ENCODE data around the gene DIP2C.

DNA sequence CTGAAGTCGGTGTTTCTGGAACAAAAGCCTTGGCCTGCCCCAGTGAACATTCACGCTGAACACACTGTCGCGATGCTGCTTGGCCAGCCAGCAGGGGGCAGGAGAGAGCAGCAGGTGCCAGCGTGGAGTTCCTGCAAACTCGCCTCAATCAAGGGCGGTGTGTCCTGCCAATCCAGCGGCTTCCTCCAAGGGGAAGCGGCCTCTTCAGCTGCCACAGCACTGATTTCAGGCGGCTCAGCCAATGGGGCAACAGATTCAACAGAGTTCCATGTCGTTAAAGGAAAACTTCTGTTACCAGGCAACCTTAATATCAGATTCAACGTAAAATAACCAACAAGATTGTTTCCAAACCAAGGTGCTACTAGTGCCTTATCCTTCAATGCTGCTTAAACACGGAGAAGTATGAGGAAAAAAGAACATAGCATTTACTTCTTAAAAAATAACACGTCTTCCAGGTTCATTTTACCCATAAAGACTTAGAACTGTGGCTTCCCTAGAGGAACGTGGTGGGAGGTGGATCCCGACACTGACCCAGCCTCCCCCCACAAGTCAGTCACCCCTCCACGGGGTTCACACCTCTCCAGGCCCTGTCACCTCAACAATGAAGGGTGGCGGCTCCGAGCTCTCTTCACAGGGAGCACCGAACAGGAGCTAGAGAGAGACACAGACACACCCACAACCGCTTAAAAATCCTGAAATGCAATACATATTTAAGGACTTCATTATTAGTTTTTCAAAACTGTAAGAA lies 178.2 kb downstream of the DIP2C start:
- TF ChIP-seq FOSL2 (IDR thresholded peaks at IDR 0.05; ENCODE audit: borderline replicate concordance, low read depth) (no peak), TAF1 (IDR thresholded peaks at IDR 0.05; ENCODE audit: borderline replicate concordance, low read depth, low read length) (no peak), JUND (IDR thresholded peaks at IDR 0.05) (no peak), GATA2 (CRISPR knock-in tag; IDR thresholded peaks at IDR 0.05) (no peak), EZH2phosphoT487 (IDR thresholded peaks at IDR 0.05; ENCODE audit: borderline replicate concordance, low read depth) (no peak), POLR2AphosphoS5 (IDR thresholded peaks at IDR 0.05; ENCODE audit: low read depth, low read length) (no peak), SMC3 (IDR thresholded peaks at IDR 0.05; ENCODE audit: low read depth, low read length) (peak; percentile 99), EP300 (IDR thresholded peaks at IDR 0.05; ENCODE audit: borderline replicate concordance in 1 of 2, low read depth in 1 of 2, low read length in 1 of 2) (no peak)
- TF ChIP-seq, protein P1, sequence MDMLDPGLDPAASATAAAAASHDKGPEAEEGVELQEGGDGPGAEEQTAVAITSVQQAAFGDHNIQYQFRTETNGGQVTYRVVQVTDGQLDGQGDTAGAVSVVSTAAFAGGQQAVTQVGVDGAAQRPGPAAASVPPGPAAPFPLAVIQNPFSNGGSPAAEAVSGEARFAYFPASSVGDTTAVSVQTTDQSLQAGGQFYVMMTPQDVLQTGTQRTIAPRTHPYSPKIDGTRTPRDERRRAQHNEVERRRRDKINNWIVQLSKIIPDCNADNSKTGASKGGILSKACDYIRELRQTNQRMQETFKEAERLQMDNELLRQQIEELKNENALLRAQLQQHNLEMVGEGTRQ (IDR thresholded peaks at IDR 0.05; ENCODE audit: borderline replicate concordance, low read depth, low read length) = no peak
- TF ChIP-seq, protein P2, sequence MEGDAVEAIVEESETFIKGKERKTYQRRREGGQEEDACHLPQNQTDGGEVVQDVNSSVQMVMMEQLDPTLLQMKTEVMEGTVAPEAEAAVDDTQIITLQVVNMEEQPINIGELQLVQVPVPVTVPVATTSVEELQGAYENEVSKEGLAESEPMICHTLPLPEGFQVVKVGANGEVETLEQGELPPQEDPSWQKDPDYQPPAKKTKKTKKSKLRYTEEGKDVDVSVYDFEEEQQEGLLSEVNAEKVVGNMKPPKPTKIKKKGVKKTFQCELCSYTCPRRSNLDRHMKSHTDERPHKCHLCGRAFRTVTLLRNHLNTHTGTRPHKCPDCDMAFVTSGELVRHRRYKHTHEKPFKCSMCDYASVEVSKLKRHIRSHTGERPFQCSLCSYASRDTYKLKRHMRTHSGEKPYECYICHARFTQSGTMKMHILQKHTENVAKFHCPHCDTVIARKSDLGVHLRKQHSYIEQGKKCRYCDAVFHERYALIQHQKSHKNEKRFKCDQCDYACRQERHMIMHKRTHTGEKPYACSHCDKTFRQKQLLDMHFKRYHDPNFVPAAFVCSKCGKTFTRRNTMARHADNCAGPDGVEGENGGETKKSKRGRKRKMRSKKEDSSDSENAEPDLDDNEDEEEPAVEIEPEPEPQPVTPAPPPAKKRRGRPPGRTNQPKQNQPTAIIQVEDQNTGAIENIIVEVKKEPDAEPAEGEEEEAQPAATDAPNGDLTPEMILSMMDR (IDR thresholded peaks at IDR 0.05) = peak; percentile 97
- TF ChIP-seq, protein P3, sequence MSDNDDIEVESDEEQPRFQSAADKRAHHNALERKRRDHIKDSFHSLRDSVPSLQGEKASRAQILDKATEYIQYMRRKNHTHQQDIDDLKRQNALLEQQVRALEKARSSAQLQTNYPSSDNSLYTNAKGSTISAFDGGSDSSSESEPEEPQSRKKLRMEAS (IDR thresholded peaks at IDR 0.05; ENCODE audit: low read depth) = peak; percentile 87
- TF ChIP-seq, protein P4, sequence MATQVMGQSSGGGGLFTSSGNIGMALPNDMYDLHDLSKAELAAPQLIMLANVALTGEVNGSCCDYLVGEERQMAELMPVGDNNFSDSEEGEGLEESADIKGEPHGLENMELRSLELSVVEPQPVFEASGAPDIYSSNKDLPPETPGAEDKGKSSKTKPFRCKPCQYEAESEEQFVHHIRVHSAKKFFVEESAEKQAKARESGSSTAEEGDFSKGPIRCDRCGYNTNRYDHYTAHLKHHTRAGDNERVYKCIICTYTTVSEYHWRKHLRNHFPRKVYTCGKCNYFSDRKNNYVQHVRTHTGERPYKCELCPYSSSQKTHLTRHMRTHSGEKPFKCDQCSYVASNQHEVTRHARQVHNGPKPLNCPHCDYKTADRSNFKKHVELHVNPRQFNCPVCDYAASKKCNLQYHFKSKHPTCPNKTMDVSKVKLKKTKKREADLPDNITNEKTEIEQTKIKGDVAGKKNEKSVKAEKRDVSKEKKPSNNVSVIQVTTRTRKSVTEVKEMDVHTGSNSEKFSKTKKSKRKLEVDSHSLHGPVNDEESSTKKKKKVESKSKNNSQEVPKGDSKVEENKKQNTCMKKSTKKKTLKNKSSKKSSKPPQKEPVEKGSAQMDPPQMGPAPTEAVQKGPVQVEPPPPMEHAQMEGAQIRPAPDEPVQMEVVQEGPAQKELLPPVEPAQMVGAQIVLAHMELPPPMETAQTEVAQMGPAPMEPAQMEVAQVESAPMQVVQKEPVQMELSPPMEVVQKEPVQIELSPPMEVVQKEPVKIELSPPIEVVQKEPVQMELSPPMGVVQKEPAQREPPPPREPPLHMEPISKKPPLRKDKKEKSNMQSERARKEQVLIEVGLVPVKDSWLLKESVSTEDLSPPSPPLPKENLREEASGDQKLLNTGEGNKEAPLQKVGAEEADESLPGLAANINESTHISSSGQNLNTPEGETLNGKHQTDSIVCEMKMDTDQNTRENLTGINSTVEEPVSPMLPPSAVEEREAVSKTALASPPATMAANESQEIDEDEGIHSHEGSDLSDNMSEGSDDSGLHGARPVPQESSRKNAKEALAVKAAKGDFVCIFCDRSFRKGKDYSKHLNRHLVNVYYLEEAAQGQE (IDR thresholded peaks at IDR 0.05; ENCODE audit: low read depth, low read length) = no peak
- TF ChIP-seq, protein P5, sequence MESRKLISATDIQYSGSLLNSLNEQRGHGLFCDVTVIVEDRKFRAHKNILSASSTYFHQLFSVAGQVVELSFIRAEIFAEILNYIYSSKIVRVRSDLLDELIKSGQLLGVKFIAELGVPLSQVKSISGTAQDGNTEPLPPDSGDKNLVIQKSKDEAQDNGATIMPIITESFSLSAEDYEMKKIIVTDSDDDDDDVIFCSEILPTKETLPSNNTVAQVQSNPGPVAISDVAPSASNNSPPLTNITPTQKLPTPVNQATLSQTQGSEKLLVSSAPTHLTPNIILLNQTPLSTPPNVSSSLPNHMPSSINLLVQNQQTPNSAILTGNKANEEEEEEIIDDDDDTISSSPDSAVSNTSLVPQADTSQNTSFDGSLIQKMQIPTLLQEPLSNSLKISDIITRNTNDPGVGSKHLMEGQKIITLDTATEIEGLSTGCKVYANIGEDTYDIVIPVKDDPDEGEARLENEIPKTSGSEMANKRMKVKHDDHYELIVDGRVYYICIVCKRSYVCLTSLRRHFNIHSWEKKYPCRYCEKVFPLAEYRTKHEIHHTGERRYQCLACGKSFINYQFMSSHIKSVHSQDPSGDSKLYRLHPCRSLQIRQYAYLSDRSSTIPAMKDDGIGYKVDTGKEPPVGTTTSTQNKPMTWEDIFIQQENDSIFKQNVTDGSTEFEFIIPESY (IDR thresholded peaks at IDR 0.05; ENCODE audit: borderline replicate concordance, low read depth) = no peak
